ENCODE results near the gene FAM3D.

FAM3D gene

GRCh38 chr3:58625196-58625824 is 41.3 kb downstream of the FAM3D start:
- no peak for DNase-seq

- no peak for DNase-seq
These were observed 42.0 kb downstream of the FAM3D start for GRCh38 chr3:58624550-58624949.

DNA sequence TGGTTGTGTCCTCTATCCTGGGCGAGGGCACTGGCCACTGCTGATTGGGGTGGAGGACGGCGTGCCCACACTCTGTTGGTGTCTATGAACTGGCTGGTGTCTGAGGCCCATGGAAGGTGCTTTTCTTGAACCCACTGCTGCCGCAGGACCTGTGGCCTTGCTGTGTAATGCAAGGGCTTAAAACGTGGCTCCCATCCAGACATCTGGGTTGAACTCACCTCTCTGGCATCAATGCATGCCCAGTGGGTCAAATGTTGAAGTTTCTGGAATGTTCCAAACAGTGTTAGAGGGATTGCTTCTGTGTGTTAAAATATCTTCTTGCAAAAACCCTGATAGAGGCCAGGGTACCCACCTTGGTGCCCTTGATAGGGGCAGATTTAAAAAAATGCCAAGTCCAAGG is 42.6 kb downstream of the FAM3D start:
- no peak for DNase-seq

- no peak for DNase-seq
These were observed 43.1 kb downstream of the FAM3D start for GRCh38 chr3:58623478-58623877.

- DNase-seq, result no peak
These were observed 43.7 kb downstream of the FAM3D start for GRCh38 chr3:58622892-58623291.

- DNase-seq, result no peak
These were observed 44.1 kb downstream of the FAM3D start for GRCh38 chr3:58622436-58622835.

DNA sequence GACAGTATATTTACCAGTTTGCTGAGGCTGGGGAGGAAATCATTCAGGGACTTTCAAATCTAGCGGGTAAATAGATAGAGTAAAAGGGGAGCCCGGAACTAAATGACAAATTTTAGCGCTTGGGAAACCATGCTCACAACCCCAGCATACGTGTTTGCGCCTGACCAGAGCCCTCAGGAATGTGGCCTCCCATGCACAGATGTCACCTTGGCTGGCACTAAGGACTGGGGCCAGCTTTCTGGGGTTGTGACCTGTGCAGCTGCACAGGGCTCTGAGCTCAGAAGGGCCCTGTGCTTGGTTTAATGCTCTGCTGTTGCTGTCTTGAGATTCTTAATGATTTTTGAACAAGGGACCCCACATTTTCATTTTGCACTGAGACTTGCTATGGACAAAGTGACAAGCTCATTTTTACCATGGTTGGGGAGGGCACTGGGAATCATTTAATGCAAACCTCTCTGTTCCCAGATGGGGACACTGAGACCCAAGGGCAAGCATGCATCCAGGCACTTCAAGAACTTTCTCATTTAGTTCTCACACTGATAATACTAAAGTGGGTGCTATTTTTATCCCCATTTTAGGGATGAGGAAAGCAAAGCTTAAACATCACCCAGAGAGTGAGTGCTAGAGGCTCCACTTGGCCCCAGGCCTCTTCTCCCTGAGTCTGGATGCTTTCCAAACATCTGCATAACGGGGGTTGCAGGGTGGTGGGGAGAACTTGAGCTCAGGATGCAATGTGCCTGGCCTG is 45.3 kb downstream of the FAM3D start:
- no peak for DNase-seq

DNA sequence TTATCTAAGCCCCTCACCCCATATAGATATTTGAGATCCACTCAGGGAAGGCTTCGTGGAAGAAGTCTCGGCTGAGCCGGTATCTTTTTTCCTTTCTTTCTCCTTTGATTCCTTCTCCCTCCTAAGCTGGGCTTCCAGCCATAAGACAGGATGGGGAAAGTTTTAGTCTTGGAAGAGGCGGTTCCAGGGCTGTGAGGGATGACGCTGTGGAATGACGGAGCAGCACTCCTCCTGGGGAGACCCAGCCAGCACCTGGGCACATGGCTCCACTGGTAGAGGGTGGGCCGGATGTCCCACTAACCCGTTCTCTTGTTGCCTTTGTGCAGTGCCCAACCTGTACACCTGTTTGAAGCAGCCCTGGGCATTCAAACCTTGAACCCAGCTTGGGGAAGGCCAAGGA is 46.2 kb downstream of the FAM3D start:
- DNase-seq, result no peak

DNA sequence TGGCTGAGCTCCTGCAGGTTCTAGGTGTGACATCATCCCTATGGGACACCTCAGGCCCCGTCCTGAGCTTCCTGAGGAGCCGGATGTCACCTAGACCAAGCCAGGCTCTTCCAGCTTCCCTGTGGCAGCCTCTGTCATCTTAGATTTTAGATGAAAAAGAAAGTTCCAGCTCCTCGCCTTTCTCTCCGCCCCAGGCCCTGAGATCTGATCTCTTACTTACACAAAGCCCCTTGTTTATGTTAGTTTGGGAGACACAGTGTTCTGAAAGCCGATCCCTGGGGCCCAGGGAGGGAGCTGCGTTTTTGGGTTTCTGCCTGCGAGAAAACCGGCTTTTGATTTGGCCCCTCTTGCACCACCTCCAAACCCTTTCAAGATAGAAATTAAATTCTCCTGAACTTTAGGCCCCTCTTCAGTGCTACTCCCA is 49.2 kb downstream of the FAM3D start:
- no peak for DNase-seq

- DNase-seq, result no peak
These were observed 53.1 kb downstream of the FAM3D start for GRCh38 chr3:58613236-58614132.

DNA sequence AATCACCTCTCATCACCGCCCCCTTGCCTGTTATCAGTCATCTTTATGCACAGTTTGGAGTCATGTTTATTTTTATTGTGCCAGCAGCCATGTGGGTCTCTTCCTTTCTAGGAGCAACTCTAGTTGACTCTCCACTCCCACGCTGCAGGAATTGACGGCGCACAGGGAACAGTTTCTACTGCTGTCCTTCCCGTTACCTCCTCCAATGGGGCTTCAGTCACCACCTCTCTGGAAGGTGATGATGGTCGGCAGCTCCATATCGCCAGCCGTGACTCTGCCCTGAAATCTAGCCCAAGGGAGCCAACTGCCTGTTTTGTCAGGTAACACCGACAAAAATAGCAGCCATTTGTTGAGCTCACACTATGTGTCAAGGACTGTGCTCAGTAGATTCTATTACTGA is 53.7 kb downstream of the FAM3D start:
- DNase-seq, result no peak

DNA sequence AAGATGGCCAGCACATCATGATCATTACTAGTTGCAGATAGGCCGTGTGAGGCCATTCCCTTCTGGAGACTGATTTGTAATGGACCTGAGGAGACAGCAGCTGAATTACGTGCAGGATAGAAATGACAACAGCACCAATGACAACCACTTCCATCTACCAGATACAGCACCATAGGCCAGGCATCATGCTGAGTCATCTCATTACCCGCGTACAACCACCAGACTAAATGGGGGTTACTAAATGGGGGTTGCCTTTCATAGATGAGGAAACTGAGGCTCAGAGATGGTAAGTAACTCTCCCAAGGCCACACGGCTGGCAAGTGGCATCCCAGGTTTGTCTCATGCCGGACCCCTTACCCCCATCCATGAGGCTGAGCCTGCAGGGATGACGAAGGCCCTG is 56.6 kb downstream of the FAM3D start:
- DNase-seq, result no peak

- DNase-seq, result no peak
These were observed 57.9 kb downstream of the FAM3D start for GRCh38 chr3:58608648-58609047.

- DNase-seq, result no peak
These were observed 58.8 kb downstream of the FAM3D start for GRCh38 chr3:58607816-58608215.

- DNase-seq, result no peak
These were observed 59.9 kb downstream of the FAM3D start for GRCh38 chr3:58606693-58607092.

DNA sequence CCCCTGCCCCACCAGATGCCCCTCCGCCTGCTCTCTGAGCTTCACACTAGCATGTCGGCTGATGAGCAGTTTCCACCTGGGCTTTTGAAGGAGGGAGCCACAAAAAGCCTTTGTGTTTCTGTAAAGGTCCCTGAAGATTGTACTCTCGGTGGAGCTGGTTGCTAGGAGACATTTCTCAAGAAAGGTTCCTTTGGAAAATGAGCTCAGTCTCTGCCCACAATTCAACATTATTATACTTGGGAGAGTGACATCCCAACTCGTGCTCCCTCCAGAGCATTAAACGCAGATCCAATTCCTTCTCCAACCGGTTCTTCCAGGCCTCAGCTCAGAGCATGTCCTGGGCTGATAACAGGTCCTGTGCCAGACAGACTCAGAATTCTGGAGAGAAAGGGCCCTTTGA is 62.5 kb downstream of the FAM3D start:
- DNase-seq, result no peak

DNA sequence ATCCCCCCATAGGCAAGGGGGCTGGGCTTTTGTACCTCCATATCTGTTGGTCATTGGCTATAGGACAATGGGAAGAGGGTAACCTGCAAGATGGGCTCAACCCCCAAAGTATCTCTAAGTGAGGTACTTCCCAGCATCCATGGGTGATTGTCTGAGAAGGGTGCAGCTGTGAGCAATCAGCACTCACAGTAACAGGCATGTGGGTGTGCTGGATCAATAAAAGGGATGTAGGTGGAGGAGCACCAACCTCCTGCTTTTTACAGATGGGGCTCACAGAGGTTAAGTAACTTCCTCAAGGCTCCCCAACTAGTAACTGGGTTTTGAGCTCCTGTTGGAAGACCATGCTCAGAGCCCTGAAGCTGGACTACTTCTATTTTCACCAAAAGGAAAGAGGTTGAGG is 63.0 kb downstream of the FAM3D start:
- no peak for DNase-seq

DNA sequence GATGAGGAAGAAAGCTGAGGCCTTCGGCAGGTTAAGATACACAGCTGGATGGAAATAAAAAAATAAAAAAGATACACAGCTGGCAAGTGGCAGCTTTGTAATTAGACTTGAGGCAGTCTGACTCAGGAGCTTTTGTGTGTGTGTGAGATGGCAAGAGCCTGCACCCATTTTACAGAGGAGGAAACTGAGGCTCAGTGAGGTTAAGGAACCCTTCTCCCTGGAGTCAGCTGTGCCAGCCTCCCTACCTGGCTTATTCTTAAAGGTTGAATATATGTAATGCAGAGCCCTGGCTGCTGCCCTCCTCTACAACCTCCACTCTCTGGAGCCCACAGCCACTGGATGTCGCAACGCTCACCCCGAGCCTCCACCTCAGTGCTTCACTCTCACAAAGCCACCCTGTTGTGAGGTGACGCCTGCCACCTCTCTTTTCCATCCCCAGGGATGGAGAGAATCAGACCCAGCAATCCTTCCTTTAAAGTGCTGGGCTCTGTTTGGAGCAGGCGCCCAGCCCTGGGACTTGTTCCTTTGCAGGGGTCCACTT is 68.7 kb downstream of the FAM3D start:
- no peak for DNase-seq

DNA sequence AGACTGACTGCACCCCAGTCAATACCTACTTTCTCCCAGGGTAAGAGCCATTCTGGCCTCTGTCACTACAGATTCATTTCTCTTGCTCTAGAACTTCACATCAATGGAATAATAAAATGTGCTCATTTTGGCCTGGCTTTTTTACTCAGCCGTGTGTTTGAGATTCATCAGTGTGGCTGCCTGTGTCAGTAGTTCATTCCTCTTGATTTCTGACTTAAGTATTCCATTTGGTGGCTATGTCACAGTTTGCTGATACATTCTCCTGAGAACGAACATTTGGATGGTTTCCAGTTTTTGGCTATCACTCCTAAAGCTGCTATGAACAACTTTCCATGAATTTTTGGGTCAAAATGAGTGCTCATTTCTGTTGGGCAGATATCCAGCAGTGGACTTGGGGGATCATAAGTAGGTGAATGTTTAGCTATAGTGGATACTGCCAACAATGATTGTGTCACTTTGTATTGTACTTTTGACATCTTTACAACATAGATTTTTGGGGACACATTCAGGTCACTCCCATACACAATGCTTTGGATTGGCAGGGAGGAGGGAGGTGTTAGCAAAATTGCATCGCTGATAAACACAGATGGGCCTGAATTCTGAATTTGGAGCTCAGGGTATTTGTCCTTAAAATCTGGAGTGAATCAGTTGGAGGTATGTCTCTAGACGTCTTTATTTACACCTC is 69.6 kb downstream of the FAM3D start:
- no peak for DNase-seq

GRCh38 chr3:58594117-58594516 is 72.5 kb downstream of the FAM3D start:
- no peak for DNase-seq

- no peak for DNase-seq
These were observed 74.8 kb downstream of the FAM3D start for GRCh38 chr3:58591517-58592510.
